Measurements from ENCODE around the gene IDUA. TPM values are rescaled to one million over a fixed set of nuclear protein-coding genes. Genes with fewer than 3 reads are reported as not detected.

Gene IDUA
- polyA plus RNA-seq, 4 donors, result 9.8 to 21.5 (median 19.1) TPM

DNA sequence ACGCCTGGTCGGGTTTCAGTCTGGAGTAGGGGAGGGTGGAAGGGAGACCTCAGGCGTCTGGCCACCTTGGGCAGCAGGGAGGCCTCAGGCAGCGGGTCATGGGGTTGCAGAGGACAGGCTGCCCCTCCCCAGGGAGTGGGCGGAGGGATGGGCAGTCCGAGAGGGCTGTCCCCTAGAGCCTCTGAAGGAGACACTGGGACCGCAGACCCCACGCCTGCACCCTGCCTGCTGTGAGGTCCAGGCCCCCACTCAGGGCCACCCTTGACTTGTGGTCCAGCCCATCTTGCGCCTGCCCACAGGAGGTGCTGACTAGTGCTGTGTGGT, 41.0 kb downstream of the IDUA start:
- no peak for DNase-seq (ENCODE audit: low read depth in 4 of 4, low spot score in 2 of 4)

DNA sequence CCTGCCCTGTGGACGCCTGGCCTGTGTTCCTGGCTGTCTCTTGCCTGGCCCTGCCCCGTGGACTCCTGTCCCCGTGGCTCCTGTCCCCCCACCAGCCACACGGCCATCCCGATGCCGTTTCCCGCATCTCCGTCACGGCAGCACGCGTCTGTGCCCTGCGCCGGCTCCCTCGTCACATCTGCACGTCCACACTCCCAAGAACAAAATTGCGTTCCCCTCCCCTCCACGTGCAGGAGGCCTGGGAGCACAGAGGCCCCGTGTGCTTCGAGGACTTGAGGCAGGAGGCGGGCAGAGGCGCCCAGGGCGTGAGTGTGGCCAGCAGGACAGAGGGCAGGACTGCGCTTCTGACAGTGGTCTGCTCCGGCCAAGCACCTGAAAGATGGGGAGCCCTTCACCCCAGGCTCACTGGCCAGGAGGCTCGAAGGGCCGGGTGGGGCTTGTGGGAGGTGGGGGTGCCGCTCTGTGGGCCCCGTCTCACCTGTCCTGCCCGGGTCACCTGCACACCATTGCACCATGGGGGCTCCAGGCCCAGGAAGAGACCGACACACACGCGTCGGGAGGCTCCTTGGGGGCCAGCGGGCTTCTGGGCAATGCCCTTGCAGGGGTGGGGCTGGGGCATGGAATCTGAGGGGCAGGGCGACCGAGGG, 41.9 kb downstream of the IDUA start:
- DNase-seq (ENCODE audit: low read depth in 4 of 4, low spot score in 2 of 4), result no peak

DNA sequence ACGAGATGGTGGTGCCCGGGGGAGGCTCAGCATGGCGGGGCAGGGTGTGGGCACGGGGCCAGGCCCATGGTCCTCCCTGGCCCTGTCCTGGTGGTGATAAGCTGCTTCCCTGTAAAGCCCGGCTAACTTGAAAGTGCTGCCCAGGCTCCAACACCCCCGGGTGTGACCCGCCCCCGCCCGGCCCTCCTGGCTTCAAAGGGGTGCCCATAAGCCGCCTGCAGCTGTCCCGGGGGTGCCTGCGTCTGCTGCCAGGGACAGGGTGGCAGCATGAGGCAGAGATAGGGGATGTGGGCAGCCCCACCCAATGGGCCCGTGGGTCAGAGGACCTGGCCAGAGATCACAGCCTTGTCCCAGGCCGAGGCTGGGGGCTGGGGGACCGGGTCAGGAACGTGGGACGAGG, 42.7 kb downstream of the IDUA start:
- DNase-seq (ENCODE audit: low read depth in 4 of 4, low spot score in 2 of 4), result no peak

DNA sequence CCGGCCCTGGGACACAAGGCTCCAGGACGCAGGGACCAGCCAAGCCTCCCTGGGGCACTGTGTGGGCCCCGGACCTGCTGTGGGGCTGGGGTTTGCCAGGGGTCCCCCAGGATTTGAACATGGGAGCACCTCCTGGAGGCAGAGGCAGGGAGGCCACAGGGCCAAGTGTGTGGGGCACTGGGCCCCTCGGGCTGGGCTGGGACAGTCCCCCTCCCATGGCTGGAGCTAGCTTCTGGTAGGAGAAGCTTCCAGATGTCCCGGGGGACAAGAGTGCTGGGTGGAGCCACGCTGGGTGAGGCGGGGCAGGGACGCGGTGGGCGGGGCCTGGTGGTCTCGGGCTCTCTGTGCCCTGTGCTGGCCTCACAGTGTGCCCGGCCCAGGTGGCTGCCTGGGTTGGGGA, 43.2 kb downstream of the IDUA start:
- DNase-seq (ENCODE audit: low read depth in 4 of 4, low spot score in 2 of 4), result no peak

DNA sequence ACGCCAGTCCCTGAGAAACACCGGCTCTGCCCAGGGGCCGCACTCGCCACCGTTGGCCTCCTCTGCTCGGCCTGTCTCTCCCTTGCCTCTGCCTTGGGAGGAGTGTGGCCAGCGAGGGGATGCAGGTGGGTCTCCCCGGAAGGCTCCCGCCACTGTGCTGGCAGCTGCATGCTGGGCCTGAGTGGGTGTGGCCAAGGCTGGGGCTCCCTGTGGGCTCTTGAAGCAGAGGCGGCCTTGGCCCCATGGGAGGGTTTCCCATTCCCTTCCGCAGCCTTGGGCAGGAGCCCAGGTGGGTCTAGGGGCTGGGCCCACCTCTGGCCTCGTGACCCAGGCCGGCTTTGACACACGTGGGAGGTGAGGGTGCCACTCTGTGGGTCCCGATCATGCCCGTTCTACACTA, 43.7 kb downstream of the IDUA start:
- no peak for DNase-seq (ENCODE audit: low read depth in 4 of 4, low spot score in 2 of 4)

DNA sequence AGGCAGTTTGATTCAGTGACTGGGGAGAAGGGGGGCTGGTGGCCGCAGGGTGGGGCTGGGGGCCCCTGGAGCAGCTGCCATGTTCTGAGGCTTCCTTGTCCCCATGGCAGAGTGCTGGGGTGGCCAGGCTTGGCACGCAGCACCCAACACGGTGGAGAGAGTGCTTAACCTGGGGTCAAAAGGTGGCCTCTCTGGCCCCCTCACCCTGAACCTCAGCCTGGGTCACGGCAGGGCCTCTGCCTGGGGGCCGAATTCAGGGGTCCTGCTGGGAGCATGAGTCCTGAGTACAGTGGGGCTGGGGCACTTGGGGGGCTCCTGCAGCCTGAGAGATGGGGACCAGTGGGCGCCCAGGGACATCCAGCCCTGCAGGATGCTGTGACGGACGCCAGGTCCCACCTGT, 44.5 kb downstream of the IDUA start:
- no peak for DNase-seq (ENCODE audit: low read depth in 4 of 4, low spot score in 2 of 4)

DNA sequence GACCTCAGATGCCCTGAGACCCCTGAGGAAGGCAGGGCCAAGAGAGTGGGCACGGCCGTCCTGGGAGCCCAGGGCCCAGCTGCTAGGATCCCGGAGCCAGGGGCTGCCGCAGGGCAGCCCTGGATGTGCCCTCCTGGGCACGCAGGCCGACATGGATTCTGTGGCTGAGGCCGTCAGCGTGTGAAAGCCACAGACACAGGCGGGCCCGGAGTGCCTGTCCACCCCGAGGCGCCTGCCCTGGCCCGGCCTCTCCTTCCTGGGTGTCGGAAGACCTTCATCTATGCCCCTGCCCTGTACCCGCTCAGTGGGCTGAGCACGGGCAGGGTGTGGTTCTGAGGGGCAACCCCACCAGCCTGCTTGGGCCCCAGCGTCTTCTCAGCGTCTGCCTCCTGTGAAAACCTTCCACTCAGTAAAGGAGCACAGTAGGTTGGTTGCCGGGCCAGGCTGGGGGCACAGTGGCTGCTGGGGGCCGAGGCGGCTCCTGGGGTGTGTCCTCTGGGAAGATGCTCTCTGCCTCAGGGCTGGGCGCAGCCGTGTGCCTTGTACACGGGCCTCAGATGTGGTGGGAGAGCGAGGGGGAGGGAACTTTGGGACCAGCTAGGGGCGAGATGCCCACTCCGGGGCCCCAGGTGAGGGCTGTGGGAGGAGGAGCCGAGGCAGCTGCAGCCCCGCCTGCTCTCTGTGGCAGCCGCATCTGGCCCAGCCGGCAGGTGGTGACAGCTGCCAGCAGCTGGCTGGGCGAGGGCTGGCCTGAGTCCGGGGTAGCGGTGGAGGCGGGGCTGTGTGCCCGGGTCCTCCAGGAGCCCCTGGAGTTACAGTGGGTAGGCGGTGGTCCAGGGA, 45.3 kb downstream of the IDUA start:
- no peak for DNase-seq (ENCODE audit: low read depth in 4 of 4, low spot score in 2 of 4)

DNA sequence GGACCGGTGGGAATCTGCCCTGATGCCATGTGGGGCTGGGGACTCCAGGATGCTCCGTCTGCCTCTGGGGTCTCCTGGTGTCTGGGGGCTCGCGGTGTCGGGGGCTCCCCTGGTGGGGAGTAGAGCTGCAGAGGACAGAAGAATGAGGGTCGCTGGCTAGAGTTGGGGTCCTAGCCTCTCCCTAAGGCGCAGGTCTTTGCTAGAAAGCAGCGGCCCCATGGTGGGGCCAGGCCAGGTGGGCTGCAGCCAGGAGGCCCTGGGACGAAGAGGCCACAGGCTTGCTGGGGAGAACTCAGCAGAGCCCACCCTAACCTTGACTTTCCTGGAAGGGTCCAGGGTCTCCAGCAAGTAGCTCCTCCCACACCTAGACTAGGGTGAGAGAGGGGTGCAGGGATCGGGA, 46.0 kb downstream of the IDUA start:
- DNase-seq (ENCODE audit: low read depth in 4 of 4, low spot score in 2 of 4), result no peak

DNA sequence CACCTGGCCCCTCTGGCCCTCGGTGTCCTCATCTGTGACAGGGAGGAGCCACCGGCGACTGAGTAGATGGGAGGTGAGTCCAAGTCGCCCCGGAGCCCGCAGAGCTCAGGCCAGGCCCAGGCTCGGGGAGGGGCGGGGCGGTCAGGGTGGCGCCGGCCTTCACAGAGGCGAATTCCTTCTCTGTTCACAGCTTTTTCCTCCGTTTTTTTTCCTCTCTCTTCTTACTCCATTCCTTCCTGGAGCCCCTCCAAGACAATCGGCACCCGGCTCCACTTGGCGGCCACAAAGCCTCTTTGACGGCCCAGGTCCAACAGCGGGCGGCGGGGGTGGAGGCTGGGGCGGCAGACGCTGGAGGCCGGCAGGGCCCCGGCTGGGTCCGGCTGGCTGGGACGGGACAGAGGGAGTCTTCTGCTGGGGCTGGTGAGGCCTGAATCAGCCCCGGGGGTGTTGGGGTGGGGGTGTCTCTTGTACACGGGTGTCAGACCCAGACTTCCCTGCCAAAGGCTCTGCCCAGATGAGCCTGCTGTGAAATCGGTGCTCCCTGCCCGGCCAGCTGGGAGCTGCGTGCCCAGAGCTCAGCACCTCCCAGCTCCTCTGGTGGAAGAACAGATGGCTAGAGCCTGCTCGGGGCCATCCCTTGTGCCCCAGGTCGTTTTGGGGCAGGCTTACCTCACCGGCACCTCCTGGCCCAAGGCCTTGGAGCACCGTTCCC, 47.2 kb downstream of the IDUA start:
- DNase-seq (ENCODE audit: low read depth in 4 of 4, low spot score in 2 of 4), result no peak

DNA sequence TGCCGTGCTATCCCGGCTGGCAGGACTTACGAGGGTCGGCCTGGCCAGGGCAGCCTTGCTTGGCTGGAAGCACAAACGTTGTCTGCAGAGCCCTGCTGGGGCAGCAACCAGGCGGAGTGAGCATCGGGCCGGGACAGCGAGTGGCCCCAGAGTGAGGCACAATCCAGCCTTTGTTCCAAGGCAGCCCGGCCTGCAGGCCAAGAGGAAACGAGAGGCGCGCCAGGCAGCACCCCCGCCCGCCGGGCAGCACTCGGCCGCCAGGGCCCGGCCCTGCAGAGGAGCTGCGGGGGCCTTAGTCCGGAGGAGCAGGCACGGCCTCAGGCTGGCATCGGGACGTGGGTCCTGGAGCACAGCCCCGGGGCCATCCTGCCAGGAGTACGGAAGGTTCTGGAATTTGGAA, 48.7 kb downstream of the IDUA start:
- no peak for DNase-seq (ENCODE audit: low read depth in 4 of 4, low spot score in 2 of 4)

DNA sequence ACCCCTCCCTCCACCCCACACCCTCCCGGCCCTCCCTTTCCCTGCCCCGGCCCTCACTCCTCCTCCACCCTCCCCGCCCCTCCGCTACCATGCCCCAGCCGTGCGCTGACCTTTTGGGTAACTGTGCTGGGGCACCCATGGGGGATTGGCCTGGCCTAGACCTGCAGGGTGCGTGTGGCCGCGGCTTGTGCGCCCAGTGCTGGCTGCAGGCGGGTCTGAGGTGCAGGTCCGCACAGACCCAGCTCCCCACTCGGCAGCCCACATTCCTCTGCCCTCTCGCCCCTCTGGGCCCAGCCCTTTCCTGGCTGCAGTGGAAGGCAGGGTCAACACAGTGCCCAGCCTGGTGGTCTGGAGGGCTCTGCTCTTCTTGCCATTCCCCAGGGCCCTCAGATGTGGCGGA, 49.3 kb downstream of the IDUA start:
- DNase-seq (ENCODE audit: low read depth in 4 of 4, low spot score in 2 of 4), result no peak

DNA sequence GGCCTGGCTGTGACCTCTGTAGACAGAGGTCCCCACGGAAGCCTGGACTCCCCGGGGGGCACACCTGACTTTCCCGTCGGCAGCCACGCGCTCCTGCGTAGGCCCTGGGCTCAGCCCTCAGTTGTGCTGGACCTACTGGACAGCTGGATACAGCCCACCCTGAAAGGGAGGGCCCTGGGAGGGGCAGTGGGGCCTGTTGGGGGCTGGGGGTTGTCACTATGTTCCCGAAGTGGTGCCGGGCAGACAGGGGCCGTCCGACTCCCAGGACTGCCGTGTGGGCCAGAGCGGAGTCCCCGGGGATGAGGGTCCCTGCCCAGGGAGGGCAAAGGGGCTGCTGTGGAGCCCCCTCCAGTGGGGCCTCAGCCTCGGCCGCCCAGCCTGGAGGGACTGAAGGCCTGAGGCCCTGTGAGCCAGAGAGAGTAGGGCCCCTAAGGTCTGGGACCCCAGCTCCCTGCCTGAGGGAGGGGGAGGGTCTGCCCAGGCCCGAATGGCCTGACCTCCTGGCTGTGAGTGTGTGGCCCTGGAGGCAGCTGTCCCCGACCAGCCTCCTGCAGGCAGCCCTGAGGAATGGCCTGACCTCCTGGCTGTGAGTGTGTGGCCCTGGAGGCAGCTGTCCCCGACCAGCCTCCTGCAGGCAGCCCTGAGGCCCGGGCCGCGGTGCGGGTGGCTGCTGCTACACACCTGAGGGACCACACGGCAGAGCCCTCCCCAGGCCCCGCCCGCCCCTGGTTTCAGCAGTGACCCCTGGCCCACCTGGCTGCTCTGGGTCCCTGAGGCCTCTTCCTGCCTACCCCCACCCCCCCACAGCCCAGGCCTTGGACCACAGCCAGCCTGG, 50.3 kb downstream of the IDUA start:
- no peak for DNase-seq (ENCODE audit: low read depth in 4 of 4, low spot score in 2 of 4)

DNA sequence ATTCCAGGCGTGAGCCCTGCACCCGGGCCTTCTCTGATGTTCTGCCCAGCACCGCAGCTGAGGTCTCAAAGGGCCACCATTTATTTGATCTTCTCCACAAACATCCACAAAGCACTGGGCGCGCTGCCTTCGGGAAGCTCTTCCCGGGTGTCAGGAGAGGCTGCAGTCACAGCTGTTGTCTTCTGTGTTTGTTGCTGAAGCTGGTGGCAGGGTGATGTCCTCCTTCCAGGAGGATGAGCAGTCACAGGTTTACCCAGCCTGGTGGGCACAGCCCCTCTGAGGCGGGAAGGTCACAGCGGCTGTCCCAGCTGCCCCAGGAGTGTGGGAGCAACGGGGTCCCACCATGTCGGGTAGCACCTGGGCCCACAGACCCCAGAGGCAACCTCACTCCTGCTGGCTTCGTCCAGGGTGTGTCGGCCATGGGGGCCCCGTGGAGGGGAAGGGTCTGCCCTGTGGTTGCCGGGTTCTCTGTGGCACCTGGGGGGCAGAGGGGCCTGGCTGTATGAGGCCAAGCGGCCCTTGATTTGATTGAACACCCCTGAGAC, 52.2 kb downstream of the IDUA start:
- DNase-seq (ENCODE audit: low read depth in 4 of 4, low spot score in 2 of 4), result no peak

DNA sequence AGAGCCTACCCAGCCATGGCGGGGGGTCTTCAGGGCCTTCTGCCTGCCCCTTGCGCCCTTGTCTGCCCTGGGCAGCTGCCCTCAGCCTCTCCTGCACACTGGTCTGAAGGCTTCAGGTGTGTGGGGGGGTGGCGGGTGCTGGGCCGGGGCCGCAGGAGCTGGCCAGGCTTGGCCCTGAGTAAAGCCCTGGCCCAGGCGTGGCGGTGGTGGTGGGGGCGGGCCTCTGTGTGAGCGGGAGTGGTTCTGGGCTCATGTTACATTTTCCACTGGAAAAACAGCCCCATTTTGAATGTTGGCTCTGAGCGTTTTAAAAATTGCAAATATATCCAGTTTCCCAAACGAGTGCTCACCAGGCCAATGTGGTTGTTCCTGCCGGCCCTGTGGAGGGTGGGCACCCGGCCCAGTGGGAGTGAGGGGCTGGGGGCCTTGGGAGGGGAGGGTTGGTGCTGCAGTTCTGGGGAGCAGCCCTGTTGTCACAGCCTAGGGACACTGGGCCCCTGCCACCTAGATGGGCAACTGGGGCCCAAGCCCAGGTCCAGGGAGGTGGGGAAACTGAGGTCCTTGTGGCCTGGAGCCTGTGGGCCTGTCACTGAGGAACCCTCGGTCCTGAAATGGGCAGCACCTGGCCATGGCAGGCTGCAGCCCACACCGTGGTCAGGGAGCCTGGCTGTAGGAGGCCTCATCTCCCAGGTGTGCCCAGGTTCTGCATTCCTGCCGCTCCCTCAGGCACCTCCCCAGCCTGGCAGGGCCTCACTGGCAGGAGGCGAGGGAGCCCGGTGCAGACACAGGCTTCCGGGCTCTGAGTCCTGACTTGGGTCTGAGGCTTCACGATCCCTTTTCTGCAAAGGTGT, 52.9 kb downstream of the IDUA start:
- peak in 1 of 4 donors; percentile 68 for DNase-seq (ENCODE audit: low read depth in 4 of 4, low spot score in 2 of 4)

DNA sequence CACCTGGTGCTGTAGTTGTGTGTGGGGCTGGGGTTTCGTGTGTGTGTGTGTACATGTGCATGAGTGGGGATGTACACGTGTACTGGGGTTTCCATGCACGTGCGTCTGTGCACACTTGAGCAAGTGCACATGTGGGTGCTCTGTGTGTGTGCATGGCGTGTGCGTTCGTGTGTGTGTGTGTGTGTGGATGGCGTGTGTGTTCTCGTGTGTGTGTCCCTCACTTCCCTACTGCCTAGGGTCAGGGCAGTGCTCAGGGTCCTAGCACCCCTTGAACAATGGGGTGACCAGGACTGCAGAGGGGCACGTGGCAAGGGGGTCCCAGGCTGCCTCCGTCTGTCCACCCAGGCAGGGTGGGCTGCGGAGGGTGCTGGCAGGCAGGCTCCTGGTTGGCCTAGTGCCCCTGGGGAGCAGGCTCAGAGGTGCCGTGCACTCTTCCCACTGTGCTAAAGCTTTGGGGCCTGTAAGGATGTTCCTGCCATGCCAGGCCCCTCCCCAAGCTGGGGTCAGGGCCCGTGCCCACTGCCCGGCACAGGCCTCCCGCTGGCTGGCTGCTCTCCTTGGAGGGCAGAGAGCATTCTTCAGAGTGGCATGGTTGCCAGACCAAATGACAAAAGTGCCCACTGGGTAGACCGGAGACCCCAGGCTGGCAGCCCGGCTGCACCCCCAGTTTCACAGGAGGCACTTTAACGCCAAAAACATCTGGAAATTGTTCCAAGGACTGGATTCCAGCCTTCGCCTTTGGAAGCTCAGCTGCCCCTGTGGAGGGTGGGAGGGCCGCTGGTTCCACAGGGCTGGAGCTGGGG, 53.7 kb downstream of the IDUA start:
- no peak for DNase-seq (ENCODE audit: low read depth in 4 of 4, low spot score in 2 of 4)

DNA sequence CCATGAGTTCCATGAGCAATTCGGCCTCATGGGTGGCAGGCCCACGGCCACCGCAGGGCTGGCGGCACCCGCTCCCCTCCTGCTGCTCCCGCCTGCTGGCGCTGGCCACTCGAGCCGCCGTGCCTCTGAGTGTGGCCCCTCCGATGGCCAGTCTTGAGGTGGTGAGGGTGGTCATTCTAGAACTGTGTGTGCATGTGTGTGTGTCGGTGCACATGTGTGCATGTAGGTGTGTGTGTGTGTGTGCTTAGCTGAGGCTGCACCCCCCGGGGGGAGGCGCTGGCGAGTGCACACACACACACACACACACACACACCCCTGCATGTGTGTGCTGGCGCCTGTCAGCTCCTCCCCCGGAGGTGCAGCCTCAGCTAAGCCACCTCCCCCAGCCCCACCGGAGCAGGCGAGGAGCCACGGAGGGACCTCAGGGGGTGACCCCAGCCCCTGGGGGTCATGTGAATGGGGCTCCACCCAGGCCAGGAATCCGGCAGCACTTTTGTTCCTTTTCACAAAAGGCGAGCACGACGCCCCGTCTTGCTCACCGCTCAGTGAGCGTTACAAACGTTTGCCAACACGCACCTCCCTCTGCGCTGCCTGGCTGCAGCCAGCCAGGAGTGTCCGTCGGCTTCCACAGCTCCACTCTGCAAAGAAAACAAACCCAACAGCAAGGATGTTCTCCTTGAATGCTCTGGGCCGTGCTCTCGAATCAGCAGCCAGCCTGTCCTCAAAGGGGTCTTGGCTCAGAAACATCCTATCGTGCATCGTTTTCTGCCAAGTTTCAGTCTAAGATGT, 54.5 kb downstream of the IDUA start:
- peak in 1 of 4 donors; percentile 55 for DNase-seq (ENCODE audit: low read depth in 4 of 4, low spot score in 2 of 4)

DNA sequence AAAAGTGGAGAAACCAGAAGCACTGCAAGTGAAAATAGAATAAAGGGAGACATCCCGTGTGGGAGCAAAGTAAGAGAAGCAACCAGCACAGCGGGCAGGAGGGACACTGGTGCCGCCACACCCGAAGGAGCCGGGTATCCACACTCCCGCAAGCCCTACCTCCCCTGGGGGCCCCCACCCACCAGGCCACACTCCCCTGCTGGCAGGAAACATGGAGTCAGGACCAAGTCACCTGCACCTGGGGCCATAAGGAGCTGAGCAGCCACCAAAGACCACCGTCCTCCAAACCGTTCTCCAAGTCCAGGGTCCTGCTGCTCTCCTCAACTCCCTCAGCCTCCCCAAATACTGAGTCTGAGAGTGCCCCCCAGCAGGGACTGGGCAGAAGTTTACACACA, 55.1 kb downstream of the IDUA start:
- DNase-seq (ENCODE audit: low read depth in 4 of 4, low spot score in 2 of 4), result no peak
